Muscle layer of duodenum (tissue), 2 donors: ENCODE measurements around the gene DRAP1.

Experiments used
- H3K27ac ChIP-seq: one replicate; pipeline ENCODE4 v1.7.0; 2013; ENCODE audit warnings: mild to moderate bottlenecking, low read length
- H3K27me3 ChIP-seq: one replicate; pipeline ENCODE4 v1.7.0; 2013; ENCODE audit warnings: low read depth, mild to moderate bottlenecking, control low read depth, low read length
- H3K36me3 ChIP-seq, 2 donors: one replicate each; pipeline ENCODE4 v1.7.0; 2013; ENCODE audit warnings: low read length in 2 of 2, control low read depth in 1 of 2, mild to moderate bottlenecking in 1 of 2; ENCODE audit not compliant: insufficient read depth in 2 of 2, control insufficient read depth in 1 of 2
- H3K4me1 ChIP-seq, 2 donors: one replicate each; pipeline ENCODE4 v1.7.0; 2013; ENCODE audit warnings: low read length in 2 of 2, mild to moderate bottlenecking in 2 of 2, control low read depth in 1 of 2, moderate library complexity in 1 of 2; ENCODE audit not compliant: insufficient read depth in 2 of 2, control insufficient read depth in 1 of 2
- H3K4me3 ChIP-seq, 2 donors: one replicate each; pipeline ENCODE4 v1.7.0; 2013; ENCODE audit warnings: low read length in 2 of 2, low read depth in 1 of 2, mild to moderate bottlenecking in 1 of 2
- H3K9me3 ChIP-seq, 2 donors: one replicate each; pipeline ENCODE4 v1.7.0; 2013; ENCODE audit warnings: low read length in 2 of 2, control low read depth in 1 of 2, mild to moderate bottlenecking in 1 of 2; ENCODE audit not compliant: control insufficient read depth in 1 of 2
- donor health status: healthy.

The DRAP1 gene

DNA sequence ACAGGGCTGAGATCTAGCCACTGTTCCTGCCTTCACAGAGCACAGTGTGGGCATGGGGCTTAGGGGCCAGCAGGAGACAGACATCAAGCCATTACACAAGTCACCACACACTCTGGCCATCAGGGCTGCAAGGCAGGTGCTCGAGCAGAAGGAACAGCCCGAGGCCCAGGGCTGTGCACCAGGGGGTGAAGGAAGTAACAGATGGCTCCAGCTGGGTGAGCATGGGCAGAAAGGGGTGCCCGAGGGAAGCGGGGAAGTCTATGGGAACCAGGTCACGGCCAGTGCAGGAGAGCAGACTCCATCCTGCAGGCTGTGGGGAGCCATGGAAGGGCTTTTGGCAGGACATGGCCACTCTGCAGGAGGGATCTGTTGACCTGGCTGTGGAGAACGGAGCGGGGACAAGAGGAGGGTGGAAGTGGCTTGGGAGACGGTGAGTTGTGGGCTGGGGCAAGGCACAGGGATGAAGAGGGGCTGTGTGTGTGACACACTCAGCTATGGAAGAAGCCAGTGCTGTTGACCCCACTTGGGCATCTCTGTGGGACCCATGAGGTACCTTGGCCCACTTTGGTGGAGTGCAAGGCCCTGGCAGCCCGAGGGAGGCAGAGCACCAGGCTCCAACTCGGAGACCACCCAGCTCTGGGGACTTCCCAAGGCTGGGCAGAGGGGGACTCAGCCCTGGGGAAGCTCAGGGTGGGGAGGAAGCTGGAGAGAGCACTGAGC lies 4.0 kb upstream of the DRAP1 start:
- Histone ChIP-seq H3K4me1 (peaks cover under 1 to 55% of the 10 kb centered on the region in 2 donors), H3K27me3 (no peaks in the 10 kb centered on the region), H3K9me3 (no peaks in the 10 kb centered on the region), H3K4me3 (peak overlapping the region in 1 of 2 donors; percentile 98), H3K27ac (peak overlapping the region; percentile 72), H3K36me3 (peaks cover 0 to 13% of the 10 kb centered on the region in 2 donors)

DNA sequence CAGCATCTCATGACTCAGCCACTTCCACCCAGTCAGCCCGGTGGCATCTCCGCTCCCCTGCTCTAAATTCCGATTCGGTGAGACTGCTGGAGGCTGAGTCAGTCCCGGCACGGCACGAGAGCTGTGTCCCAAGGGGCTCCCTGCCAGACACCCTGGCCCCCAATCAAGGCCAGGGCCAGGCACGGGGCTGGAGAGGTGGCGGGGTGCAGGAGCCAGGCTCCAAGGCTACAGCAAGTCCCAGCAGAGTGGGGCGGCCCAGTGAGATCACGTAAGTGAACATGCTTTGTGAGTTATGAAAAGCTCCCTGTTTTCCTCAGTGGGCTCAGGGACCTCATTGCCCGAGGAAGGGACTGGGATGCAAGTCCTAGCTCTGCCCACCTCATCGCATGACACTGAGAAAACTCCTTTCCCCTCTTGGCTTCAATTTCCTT lies 3.4 kb upstream of the DRAP1 start:
- H3K27ac ChIP-seq: peak overlapping the region; percentile 90
- no peaks in the 10 kb centered on the region for H3K27me3 ChIP-seq
- peaks cover 7 to 60% of the 10 kb centered on the region in 2 donors for H3K4me1 ChIP-seq
- no peaks in the 10 kb centered on the region for H3K9me3 ChIP-seq
- H3K36me3 ChIP-seq: peaks cover 0 to 13% of the 10 kb centered on the region in 2 donors
- H3K4me3 ChIP-seq: peak overlapping the region; percentile 0 to 98

DNA sequence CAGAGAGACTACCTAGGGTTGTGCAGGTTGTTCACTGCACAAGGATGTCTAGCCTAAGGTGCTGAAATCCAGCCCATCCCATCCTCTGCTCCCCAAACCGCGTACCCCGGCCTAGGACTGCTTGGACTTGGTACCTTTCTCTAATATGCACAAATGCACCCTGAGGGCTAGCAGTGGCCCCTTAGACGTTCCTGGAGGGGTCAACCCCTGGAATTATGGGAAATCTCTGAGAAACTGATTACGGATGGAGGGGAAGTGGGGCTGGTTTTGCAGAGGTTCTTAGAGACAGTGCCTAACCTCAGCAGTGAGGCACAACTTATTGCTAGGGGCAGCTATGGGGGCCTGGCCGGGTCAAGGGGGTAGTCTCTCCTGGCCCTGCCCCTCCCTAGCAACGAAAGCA lies 2.8 kb upstream of the DRAP1 start:
- H3K9me3 ChIP-seq: no peaks in the 10 kb centered on the region
- H3K36me3 ChIP-seq: peaks cover 0 to 13% of the 10 kb centered on the region in 2 donors
- peaks cover 7 to 63% of the 10 kb centered on the region in 2 donors for H3K4me1 ChIP-seq
- peak overlapping the region; percentile 90 for H3K27ac ChIP-seq
- no peaks in the 10 kb centered on the region for H3K27me3 ChIP-seq
- H3K4me3 ChIP-seq: peak overlapping the region; percentile 0 to 98

DNA sequence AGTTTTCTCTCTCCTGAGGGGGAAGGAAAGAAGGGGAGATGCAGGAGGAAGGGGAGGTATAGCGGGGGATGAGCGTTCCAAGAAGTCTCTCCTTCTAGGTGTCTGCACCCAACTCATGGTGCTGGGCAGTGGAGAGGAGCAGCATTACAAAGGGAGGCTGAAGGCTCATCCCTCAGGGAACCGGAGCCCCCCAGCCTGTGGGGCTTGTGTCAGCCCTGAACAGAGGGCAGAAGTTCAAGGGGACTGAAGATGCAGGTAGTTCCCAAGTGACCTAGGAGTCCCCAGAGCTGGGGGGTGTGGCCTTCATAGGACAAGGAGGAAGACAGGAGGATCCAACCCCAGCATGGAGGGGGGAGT lies 2.2 kb upstream of the DRAP1 start:
- peak overlapping the region; percentile 98 for H3K4me3 ChIP-seq
- H3K36me3 ChIP-seq: peaks cover under 1 to 16% of the 10 kb centered on the region in 2 donors
- peak overlapping the region; percentile 90 for H3K27ac ChIP-seq

DNA sequence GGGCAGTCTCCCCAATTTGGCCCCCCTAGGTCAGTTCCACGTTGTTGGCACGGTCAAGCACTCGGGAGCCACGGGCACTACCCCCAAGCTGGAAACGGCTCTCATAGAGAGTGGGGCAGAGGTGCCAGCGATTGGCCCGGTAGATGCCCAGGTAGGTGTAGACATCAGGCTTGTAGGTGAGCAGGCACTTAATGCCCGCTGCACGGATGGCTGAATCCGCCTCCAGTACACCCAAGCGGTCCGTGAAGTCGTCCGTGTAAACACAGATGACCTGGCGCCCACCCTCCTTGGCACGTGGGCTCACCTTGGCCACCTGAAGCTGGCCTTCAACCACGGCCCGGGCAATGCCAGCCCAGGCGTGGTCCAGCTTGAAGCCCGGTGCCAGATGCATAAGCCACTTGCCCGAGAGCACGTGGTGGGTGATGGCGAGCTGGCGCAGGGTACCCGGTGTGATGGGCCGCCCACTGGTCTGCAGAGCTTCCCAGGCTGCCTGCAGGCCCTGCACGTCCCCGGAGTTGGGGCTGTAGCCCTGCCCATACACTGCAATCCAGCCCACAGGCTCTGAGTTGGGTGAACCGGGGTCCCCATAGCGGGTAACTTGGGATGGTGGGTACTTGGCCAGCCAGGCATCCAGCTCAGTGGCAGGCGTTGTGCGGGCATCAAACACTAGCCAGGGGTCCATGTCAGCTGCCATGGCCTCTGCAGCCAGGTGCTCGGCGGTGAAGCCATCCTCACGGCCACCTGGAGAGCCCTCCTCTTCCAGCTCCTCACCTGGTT lies 1.6 kb upstream of the DRAP1 start:
- Histone ChIP-seq H3K9me3 (no peaks in the 10 kb centered on the region), H3K4me3 (peak overlapping the region; percentile 98), H3K36me3 (peaks cover 6 to 20% of the 10 kb centered on the region in 2 donors), H3K27ac (peak overlapping the region; percentile 90), H3K4me1 (peaks cover 7 to 54% of the 10 kb centered on the region in 2 donors), H3K27me3 (no peaks in the 10 kb centered on the region)

More for the DNA sequence above, 2.2 kb upstream of the DRAP1 start:
- Histone ChIP-seq H3K4me1 (peaks cover 7 to 56% of the 10 kb centered on the region in 2 donors), H3K27me3 (no peaks in the 10 kb centered on the region), H3K9me3 (no peaks in the 10 kb centered on the region)

DNA sequence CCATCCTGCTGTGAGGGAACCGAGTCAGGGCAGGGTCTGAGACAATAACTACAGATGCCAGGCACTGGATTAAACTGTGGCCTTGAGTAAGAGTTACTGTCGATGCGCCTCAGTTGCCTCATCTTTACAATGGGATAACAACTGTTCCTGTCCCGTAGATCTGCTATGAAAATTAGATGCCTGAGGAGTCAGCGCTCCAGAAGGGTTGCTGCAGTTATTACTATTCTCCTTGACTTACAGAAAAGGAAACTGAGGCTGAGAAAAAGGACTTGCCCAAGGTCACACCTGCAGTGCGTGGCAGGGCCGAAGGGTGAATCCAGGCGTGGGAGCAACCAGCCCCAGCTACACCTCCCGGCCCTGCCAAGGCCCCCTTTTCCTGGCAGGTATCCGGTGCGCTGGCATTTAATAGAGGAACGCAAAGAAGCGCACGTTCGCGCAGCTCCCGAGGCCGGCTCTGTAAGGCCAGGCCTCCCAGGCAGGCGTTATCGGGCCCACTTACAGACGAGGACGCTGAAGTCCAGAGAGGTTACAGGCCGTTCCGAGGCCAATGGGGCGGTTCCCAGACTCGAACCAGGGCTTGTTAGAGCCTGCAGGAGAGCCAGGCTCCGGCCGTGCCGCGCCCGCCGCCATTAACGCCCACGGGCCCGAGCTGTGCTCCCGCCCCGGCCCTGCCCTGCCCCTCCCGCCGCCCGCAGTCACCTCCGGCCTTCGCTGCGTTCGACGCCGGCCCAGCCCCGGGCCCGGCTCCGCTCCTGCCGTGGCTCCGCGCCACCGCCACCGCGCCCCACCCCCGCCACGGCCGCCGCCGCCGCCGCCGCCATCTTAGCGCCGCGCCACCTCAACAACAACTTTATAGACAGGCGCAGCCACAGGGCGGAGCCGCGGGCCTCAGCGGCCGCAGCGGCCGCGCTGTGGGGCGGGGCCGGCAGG lies 750 bp upstream of the DRAP1 start, which contains the start of gene C11orf68:
TSS of gene C11orf68 (minus strand) at position 852 of the 930 bp plus-strand sequence. CDS start at position 821, 31 bp downstream.
- Histone ChIP-seq H3K27ac (peak within 1 kb of the TSS; percentile 90), H3K27me3 (no peaks in the 10 kb centered on the region), H3K4me1 (peaks cover 7 to 54% of the 10 kb centered on the region in 2 donors), H3K4me3 (peak within 1 kb of the TSS; percentile 98), H3K36me3 (peaks cover 14 to 26% of the 10 kb centered on the region in 2 donors), H3K9me3 (no peaks in the 10 kb centered on the region)

DNA sequence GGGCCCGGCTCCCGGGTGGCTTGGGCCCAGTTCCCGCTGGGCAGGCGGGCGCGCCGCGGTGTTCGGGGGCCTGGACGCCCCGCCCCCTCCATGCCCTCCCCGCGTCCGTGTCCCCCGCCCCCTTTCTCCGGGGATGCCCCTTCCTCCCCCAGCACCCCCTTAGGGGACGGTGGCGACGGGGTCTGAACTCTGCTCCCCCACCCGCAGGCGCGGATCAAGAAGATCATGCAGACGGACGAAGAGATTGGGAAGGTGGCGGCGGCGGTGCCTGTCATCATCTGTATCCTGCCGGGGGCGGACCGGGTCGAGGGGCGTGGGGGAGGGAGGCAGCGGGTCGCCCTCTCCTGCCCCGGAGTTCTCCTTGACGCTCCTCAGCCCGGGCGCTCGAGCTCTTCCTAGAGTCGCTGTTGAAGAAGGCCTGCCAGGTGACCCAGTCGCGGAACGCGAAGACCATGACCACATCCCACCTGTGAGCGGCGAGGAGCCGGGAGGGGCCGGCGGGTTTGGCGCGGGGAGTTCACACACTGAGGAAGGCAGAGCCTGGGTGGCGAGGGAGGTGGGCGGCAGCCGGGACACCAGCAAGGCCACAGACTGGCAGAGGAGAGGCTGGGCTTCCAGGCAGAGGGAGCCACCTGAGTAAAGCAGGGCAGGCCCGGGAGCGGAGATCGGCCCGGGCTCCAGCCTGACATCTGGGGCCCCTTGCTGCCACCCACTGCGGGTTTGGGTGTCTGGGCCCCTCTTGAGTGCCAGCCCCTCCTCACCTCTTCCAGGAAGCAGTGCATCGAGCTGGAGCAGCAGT lies 546 bp downstream of the DRAP1 start:
- peak overlapping the region; percentile 60 to 89 for H3K4me3 ChIP-seq
- H3K9me3 ChIP-seq: no peaks in the 10 kb centered on the region
- H3K4me1 ChIP-seq: peaks cover 7 to 50% of the 10 kb centered on the region in 2 donors
- no peaks in the 10 kb centered on the region for H3K27me3 ChIP-seq
- peaks cover 14 to 26% of the 10 kb centered on the region in 2 donors for H3K36me3 ChIP-seq
- H3K27ac ChIP-seq: no peak overlapping the region

DNA sequence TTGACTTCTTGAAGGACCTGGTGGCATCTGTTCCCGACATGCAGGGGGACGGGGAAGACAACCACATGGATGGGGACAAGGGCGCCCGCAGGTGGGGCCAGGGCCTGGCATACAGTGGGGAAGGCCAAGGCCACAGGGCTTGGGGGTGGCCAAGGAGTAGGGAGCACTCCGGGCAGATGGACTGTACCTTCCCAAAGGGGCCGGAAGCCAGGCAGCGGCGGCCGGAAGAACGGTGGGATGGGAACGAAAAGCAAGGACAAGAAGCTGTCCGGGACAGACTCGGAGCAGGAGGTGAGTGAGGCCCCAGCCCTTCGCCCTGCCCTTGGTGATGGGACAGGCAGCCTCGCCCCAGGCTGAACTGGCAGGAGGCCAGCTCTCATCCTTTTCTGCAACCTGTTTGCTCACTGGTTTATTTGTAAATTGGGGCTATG lies 1.2 kb downstream of the DRAP1 start:
- Histone ChIP-seq H3K36me3 (peaks cover 14 to 26% of the 10 kb centered on the region in 2 donors), H3K4me3 (peak overlapping the region; percentile 60 to 89), H3K9me3 (no peaks in the 10 kb centered on the region), H3K27me3 (no peaks in the 10 kb centered on the region), H3K4me1 (peaks cover 7 to 44% of the 10 kb centered on the region in 2 donors), H3K27ac (no peak overlapping the region)

DNA sequence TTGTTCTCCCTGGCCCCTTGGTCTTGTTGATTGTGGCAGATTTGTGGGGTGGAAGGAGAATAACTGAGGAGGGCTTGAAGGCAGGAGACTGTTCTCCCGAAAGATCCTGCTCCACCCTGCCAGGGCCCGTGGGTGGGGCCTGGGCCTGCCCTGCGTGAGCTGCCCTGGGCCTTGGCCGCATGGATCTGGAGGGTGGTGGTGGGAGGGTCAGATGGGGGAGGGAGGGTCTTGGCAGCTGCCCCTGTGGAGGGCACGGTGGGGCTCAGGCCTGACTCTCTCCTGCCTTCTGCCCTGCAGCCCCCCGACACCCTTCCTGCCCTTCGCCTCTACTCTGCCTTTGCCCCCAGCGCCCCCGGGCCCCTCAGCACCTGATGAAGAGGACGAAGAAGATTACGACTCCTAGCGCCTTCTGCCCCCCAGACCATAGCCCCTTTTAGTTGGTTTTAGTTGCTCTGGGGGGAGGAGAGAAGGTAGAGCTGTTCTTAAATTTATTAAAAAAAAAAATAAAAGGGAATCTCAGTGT lies 1.9 kb downstream of the DRAP1 start:
- H3K4me3 ChIP-seq: peak overlapping the region; percentile 60 to 89
- H3K4me1 ChIP-seq: peaks cover 7 to 37% of the 10 kb centered on the region in 2 donors
- no peaks in the 10 kb centered on the region for H3K27me3 ChIP-seq
- H3K9me3 ChIP-seq: no peaks in the 10 kb centered on the region
- H3K36me3 ChIP-seq: peaks cover 14 to 26% of the 10 kb centered on the region in 2 donors
- H3K27ac ChIP-seq: no peak overlapping the region

DNA sequence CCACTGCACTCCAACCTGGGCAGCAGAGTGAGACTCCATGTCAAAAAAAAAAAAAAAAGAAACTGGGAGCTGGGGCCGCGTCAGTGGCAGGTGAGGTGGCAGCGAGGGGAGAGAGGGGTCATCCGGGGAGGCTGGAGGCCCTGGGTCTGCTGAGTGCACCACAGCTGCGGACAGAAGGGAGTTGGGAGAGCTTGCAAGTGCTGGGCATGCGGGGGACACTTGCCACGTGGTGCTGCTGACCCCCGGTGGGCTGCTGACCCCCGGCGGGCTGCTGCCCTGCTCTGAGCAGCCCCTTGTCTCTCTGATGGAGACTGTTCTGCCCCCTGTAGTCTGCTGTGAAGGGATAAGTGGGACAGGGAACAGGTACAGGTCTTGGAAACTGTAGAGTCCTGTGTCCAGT lies 2.6 kb downstream of the DRAP1 start:
- Histone ChIP-seq H3K27ac (no peak overlapping the region), H3K27me3 (no peaks in the 10 kb centered on the region), H3K36me3 (peaks cover 14 to 23% of the 10 kb centered on the region in 2 donors), H3K4me1 (peaks cover 7 to 29% of the 10 kb centered on the region in 2 donors), H3K4me3 (no peak overlapping the region), H3K9me3 (no peaks in the 10 kb centered on the region)
